Stimulated activated CD4-positive, alpha-beta T cell treated with anti-CD3 and anti-CD28 coated beads, Interleukin-2, amount 100 ng/mL, for 4 hours (primary cell): ENCODE results near the gene ZNF292.
"Not testable (repeated sequence)": the region's sequence is repeated elsewhere in the genome, so short reads cannot be mapped to it uniquely, and the experiment has no call there.

Experiments used
- DNase-seq: peaks from one replicate; pipeline ENCODE4 v3.0.0-alpha.2; 2020; ENCODE audit warnings: low read depth

Gene ZNF292

GRCh38 chr6:87164004-87164403, 8.6 kb downstream of the ZNF292 start:
- DNase-seq: no peak

GRCh38 chr6:87164506-87164905, 9.1 kb downstream of the ZNF292 start:
- DNase-seq: no peak

- DNase-seq: no peak
Observed at GRCh38 chr6:87165185-87165584, 9.8 kb downstream of the ZNF292 start.

GRCh38 chr6:87171938-87172633, 16.7 kb downstream of the ZNF292 start:
- DNase-seq: no peak

- DNase-seq: no peak
Observed at GRCh38 chr6:87174078-87174579, 18.8 kb downstream of the ZNF292 start.

GRCh38 chr6:87176493-87176892, 21.1 kb downstream of the ZNF292 start:
- DNase-seq: no peak

GRCh38 chr6:87180105-87180728, 24.9 kb downstream of the ZNF292 start:
- DNase-seq: no peak

GRCh38 chr6:87181903-87182302, 26.5 kb downstream of the ZNF292 start:
- DNase-seq: no peak

GRCh38 chr6:87182321-87182720, 27.0 kb downstream of the ZNF292 start:
- no peak for DNase-seq

GRCh38 chr6:87182940-87183339, 27.6 kb downstream of the ZNF292 start:
- DNase-seq: no peak

- no peak for DNase-seq
Observed at GRCh38 chr6:87183687-87184086, 28.3 kb downstream of the ZNF292 start.

- no peak for DNase-seq
Observed at GRCh38 chr6:87184762-87185250, 29.4 kb downstream of the ZNF292 start.

GRCh38 chr6:87196275-87196842, 41.0 kb downstream of the ZNF292 start:
- DNase-seq: no peak

GRCh38 chr6:87197547-87197946, 42.2 kb downstream of the ZNF292 start:
- no peak for DNase-seq

- not testable (repeated sequence) for DNase-seq
Observed at GRCh38 chr6:87198022-87198810, 42.9 kb downstream of the ZNF292 start.

GRCh38 chr6:87199787-87200186, 44.4 kb downstream of the ZNF292 start:
- DNase-seq: no peak

GRCh38 chr6:87200469-87201175, 45.3 kb downstream of the ZNF292 start:
- DNase-seq: no peak

- DNase-seq: no peak
Observed at GRCh38 chr6:87203448-87204023, 48.2 kb downstream of the ZNF292 start.

GRCh38 chr6:87209812-87210211, 54.4 kb downstream of the ZNF292 start:
- DNase-seq: no peak

- DNase-seq: no peak
Observed at GRCh38 chr6:87210979-87211378, 55.6 kb downstream of the ZNF292 start.

- DNase-seq: no peak
Observed at GRCh38 chr6:87212596-87212995, 57.2 kb downstream of the ZNF292 start.
